OCI-LY7 (cell line): ENCODE results near the gene LDLRAD4. TPM values are rescaled to one million over a fixed set of nuclear protein-coding genes. Genes with fewer than 3 reads are reported as not detected.

ENCODE experiments used
- BruUV-seq: library from RNA; stranded (reverse); fragments of 400-500 nt; replicated peaks from 2 replicates; lab custom pipeline; 2021; lab: Mats Ljungman, UMichigan
- CTCF ChIA-PET: fragments of 300-600 bp; sonication (Branson Sonifier 250); formaldehyde crosslinking; loops from one replicate; lab custom pipeline; 2022; ENCODE audit warnings: antibody characterized with exemption; ENCODE audit not compliant: unreplicated experiment; lab: Charles Lee
- POLR2A ChIA-PET: fragments of 300-600 bp; sonication (Branson Sonifier 250); formaldehyde crosslinking; loops from one replicate; lab custom pipeline; 2022; ENCODE audit warnings: antibody characterized with exemption; lab: Charles Lee
- DNase-seq: peaks from one replicate; pipeline ENCODE4 v3.0.0-alpha.2; 2015; ENCODE audit warnings: low spot score
- H2AFZ ChIP-seq: fragments of 200-600 bp; sonication (generic), shearing (Covaris generic); 2 replicates; pipeline ENCODE4 v1.6.1; 2014; ENCODE audit warnings: mild to moderate bottlenecking, antibody characterized with exemption, low read length, moderate library complexity
- H3K27ac ChIP-seq: fragments of 200-600 bp; sonication (generic); 2 replicates; pipeline ENCODE4 v1.5.1; 2014; ENCODE audit warnings: mixed run types, low read depth, mild to moderate bottlenecking, moderate library complexity, low read length, inconsistent platforms; ENCODE audit not compliant: poor library complexity, severe bottlenecking
- H3K36me3 ChIP-seq: fragments of 200-600 bp; sonication (generic); 2 replicates; pipeline ENCODE4 v1.6.1; 2014; ENCODE audit warnings: mild to moderate bottlenecking, antibody characterized with exemption, low read length, moderate library complexity, mixed read lengths; ENCODE audit not compliant: insufficient read depth
- H3K4me1 ChIP-seq: fragments of 200-600 bp; sonication (generic); 2 replicates; pipeline ENCODE4 v1.5.1; 2014; ENCODE audit warnings: mild to moderate bottlenecking, low read length; ENCODE audit not compliant: insufficient read depth, poor library complexity, severe bottlenecking
- H3K4me2 ChIP-seq: fragments of 200-600 bp; sonication (generic); 2 replicates; pipeline ENCODE4 v1.6.1; 2014; ENCODE audit warnings: mild to moderate bottlenecking, low read length
- H3K4me3 ChIP-seq: fragments of 200-600 bp; sonication (generic); 2 replicates; pipeline ENCODE4 v1.5.1; 2014; ENCODE audit warnings: mild to moderate bottlenecking, low read depth, low read length; ENCODE audit not compliant: poor library complexity, severe bottlenecking
- H3K79me2 ChIP-seq: fragments of 200-600 bp; sonication (generic); 2 replicates; pipeline ENCODE4 v1.6.1; 2016; ENCODE audit warnings: low read depth, mild to moderate bottlenecking, low read length, moderate library complexity, mixed read lengths; ENCODE audit not compliant: insufficient read depth
- H3K9me2 ChIP-seq: fragments of 200-600 bp; sonication (generic); 2 replicates; pipeline ENCODE4 v1.6.1; 2016; ENCODE audit warnings: mild to moderate bottlenecking, low read length, mixed read lengths; ENCODE audit not compliant: insufficient read depth
- H3K9me3 ChIP-seq: fragments of 200-600 bp; sonication (generic); 2 replicates; pipeline ENCODE4 v1.6.1; 2014; ENCODE audit warnings: mild to moderate bottlenecking, mixed run types, low read length, mixed read lengths
- H4K20me1 ChIP-seq: fragments of 200-600 bp; sonication (generic); 2 replicates; pipeline ENCODE4 v1.6.1; 2014; ENCODE audit warnings: mild to moderate bottlenecking, antibody characterized with exemption, low read length, moderate library complexity, mixed read lengths; ENCODE audit not compliant: insufficient read depth
- EZH2phosphoT487 ChIP-seq: fragments of 200-600 bp; sonication (generic); IDR thresholded peaks from 2 replicates; pipeline ENCODE4 v1.6.1; 2018; ENCODE audit warnings: low read depth, borderline replicate concordance, mild to moderate bottlenecking, mixed run types, antibody characterized with exemption, low read length, moderate library complexity, mixed read lengths
- intact Hi-C: fragments of 100-400 bp; cut with micrococcal nuclease; formaldehyde crosslinking; loops from one replicate; pipeline ENCODE4 v1.10.0; 2022; ENCODE audit not compliant: unreplicated experiment
- total RNA-seq, 2 experiments: library from RNA; depleted of rRNA in 1 of 2; stranded (reverse); fragments of >200 nt in 1 of 2; shearing (Covaris generic) in 1 of 2; gene quantifications; 2 replicates each; pipeline ENCODE4 v1.2.3, GENCODE V29; 2014 to 2022
- TF ChIP-seq, protein P1 (sequence below): fragments of 200-600 bp; sonication (generic); conservative IDR thresholded peaks from 2 replicates; pipeline ENCODE4 v1.5.1; 2014; ENCODE audit warnings: mild to moderate bottlenecking, antibody characterized with exemption, low read length, moderate library complexity, mixed read lengths

LDLRAD4 gene
- total RNA-seq, 2 experiments from 2014 or later, result 26.2 to 43.8 TPM

DNA sequence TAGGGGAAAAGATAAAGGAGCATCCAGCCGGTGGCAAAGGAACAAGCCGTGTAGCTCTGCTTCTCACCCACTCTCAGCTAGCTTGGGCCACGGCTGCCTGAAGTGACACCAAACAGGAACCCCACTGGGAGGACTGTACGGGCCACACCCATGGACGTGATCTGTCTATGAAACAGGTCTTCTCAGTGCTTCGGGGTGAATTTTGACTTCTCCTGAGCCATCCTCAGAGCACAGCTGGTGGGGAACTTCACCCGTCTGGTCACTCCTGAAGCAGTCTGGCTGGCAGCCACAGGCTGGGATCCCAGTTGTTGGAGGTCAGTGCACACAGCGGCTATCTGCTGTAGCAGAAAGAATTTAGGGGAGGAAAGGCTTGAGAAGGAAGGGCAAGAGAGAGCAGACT is 284.0 kb downstream of the LDLRAD4 start:
- Histone ChIP-seq H3K36me3 (no peaks in the 10 kb centered on the region), H2AFZ (no peak overlapping the region), H3K79me2 (no peaks in the 10 kb centered on the region), H3K9me3 (no peaks in the 10 kb centered on the region), H3K27ac (no peak overlapping the region), H3K4me2 (peak overlapping the region; percentile 54; the same call in 1 of the 2 replicates), H3K9me2 (no peaks in the 10 kb centered on the region), H4K20me1 (no peaks in the 10 kb centered on the region), H3K4me3 (no peak overlapping the region), H3K4me1 (no peaks in the 10 kb centered on the region)
- ChIA-PET POLR2A (interaction anchor here (0.6 kb wide), 1 partner anchor 36 kb away, joined by 4 read pairs; no protein-coding TSS in a partner anchor), CTCF (no interaction called here)
- TF ChIP-seq EZH2phosphoT487, result no peak
- TF ChIP-seq, protein P1, sequence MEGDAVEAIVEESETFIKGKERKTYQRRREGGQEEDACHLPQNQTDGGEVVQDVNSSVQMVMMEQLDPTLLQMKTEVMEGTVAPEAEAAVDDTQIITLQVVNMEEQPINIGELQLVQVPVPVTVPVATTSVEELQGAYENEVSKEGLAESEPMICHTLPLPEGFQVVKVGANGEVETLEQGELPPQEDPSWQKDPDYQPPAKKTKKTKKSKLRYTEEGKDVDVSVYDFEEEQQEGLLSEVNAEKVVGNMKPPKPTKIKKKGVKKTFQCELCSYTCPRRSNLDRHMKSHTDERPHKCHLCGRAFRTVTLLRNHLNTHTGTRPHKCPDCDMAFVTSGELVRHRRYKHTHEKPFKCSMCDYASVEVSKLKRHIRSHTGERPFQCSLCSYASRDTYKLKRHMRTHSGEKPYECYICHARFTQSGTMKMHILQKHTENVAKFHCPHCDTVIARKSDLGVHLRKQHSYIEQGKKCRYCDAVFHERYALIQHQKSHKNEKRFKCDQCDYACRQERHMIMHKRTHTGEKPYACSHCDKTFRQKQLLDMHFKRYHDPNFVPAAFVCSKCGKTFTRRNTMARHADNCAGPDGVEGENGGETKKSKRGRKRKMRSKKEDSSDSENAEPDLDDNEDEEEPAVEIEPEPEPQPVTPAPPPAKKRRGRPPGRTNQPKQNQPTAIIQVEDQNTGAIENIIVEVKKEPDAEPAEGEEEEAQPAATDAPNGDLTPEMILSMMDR, result no peak
- BruUV-seq, result no TSS peak
- intact Hi-C loops, result loop anchor here (10.0 kb wide), 1 partner anchor 88 kb away; no protein-coding TSS in a partner anchor
- no peak for DNase-seq

DNA sequence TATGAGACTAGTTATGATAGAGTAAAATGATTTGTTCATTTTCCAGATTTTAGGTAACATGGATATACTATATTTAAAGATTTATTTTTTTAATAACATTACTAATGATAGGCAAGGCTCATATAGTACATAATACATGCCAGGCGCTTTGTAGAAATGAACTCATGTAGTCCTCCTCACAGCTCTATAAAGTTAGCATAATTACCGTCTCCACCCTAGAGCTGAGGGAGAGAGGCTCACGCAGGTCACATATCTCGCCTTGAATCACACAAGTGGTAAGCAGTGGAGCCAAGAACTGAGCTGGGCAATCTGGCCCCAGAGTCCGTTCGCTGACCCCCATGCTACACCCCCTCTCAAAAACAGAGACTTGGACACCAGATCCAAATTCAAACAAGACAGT is 285.3 kb downstream of the LDLRAD4 start:
- intact Hi-C loops, result loop anchor here (10.0 kb wide), 1 partner anchor 89 kb away; no protein-coding TSS in a partner anchor
- CTCF ChIA-PET, result no interaction called here

More for the DNA sequence above, 285.3 kb downstream of the LDLRAD4 start:
- Histone ChIP-seq H3K9me2 (no peaks in the 10 kb centered on the region), H3K36me3 (no peaks in the 10 kb centered on the region), H3K4me1 (no peaks in the 10 kb centered on the region), H3K4me2 (no peak overlapping the region), H3K9me3 (no peaks in the 10 kb centered on the region), H3K79me2 (no peaks in the 10 kb centered on the region), H3K27ac (no peak overlapping the region), H2AFZ (no peak overlapping the region), H3K4me3 (no peak overlapping the region), H4K20me1 (no peaks in the 10 kb centered on the region)
- POLR2A ChIA-PET, result no interaction called here
- TF ChIP-seq, protein P1, result no peak
- TF ChIP-seq EZH2phosphoT487, result no peak
- no TSS peak for BruUV-seq
- no peak for DNase-seq
